ENCODE measurements around the gene C2CD4C.

GRCh38 chr19:374183-374885 lies 34.6 kb downstream of the C2CD4C start:
- TF ChIP-seq CTCF (IDR thresholded peaks at IDR 0.05; ENCODE audit: low read depth, low read length) (no peak), POLR2A (IDR thresholded peaks at IDR 0.05; ENCODE audit: extremely low read depth, insufficient read length) (no peak), MAX (IDR thresholded peaks at IDR 0.05; ENCODE audit: low read depth, low read length) (no peak)
